Umbilical cord (tissue), 2 donors: ENCODE measurements around the gene SH3BGRL. TPM values are rescaled to one million over a fixed set of nuclear protein-coding genes. Genes with fewer than 3 reads are reported as not detected.

Source experiments
- DNase-seq: peaks from one replicate; pipeline ENCODE4 v3.0.0-alpha.2; 2015; ENCODE audit warnings: low spot score
- total RNA-seq: library from RNA; depleted of rRNA; stranded (reverse); fragments of >200 nt; gene quantifications from one replicate; pipeline ENCODE4 v1.2.3, GENCODE V29; 2014; ENCODE audit warnings: low replicate concordance; ENCODE audit not compliant: insufficient read depth

SH3BGRL gene
- total RNA-seq: 217 TPM

GRCh38 chrX:81201671-81202455 is at the start of gene SH3BGRL, which contains the start of gene HMGN5:
TSS of gene SH3BGRL (plus strand) at chrX:81202102. CDS start at chrX:81202201, 99 bp downstream.
TSS of gene HMGN5 (minus strand) at chrX:81201913. CDS start at chrX:81121549, 80,364 bp downstream.
- DNase-seq: peak; percentile 95

- DNase-seq: no peak
Measured at GRCh38 chrX:81168391-81168790, 33.5 kb upstream of the SH3BGRL start.

- peak; percentile 20 for DNase-seq
Measured at GRCh38 chrX:81174286-81174685, 27.6 kb upstream of the SH3BGRL start.

GRCh38 chrX:81195259-81195658 is 6.6 kb upstream of the SH3BGRL start:
- no peak for DNase-seq

GRCh38 chrX:81195712-81196111 is 6.2 kb upstream of the SH3BGRL start:
- no peak for DNase-seq

- DNase-seq: peak; percentile 42
Measured at GRCh38 chrX:81201071-81201470, 831 bp upstream of the SH3BGRL start.

GRCh38 chrX:81202456-81202819 is 536 bp downstream of the SH3BGRL start:
- peak; percentile 50 for DNase-seq

- DNase-seq: no peak
Measured at GRCh38 chrX:81202943-81203342, 1.0 kb downstream of the SH3BGRL start.

GRCh38 chrX:81205551-81205950 is 3.6 kb downstream of the SH3BGRL start:
- no peak for DNase-seq

GRCh38 chrX:81206476-81206875 is 4.6 kb downstream of the SH3BGRL start:
- no peak for DNase-seq

- DNase-seq: no peak
Measured at GRCh38 chrX:81208916-81209315, 7.0 kb downstream of the SH3BGRL start.

GRCh38 chrX:81215685-81216084 is 13.8 kb downstream of the SH3BGRL start:
- DNase-seq: no peak

- no peak for DNase-seq
Measured at GRCh38 chrX:81229229-81229628, 27.3 kb downstream of the SH3BGRL start.

- DNase-seq: no peak
Measured at GRCh38 chrX:81229901-81230300, 28.0 kb downstream of the SH3BGRL start.

- no peak for DNase-seq
Measured at GRCh38 chrX:81231476-81231875, 29.6 kb downstream of the SH3BGRL start.

- no peak for DNase-seq
Measured at GRCh38 chrX:81232218-81232617, 30.3 kb downstream of the SH3BGRL start.

GRCh38 chrX:81237516-81237915 is 35.6 kb downstream of the SH3BGRL start:
- DNase-seq: no peak

- no peak for DNase-seq
Measured at GRCh38 chrX:81238166-81238565, 36.3 kb downstream of the SH3BGRL start.

- DNase-seq: no peak
Measured at GRCh38 chrX:81240701-81241331, 38.9 kb downstream of the SH3BGRL start.

- no peak for DNase-seq
Measured at GRCh38 chrX:81241753-81242152, 39.9 kb downstream of the SH3BGRL start.

GRCh38 chrX:81255876-81256275 is 54.0 kb downstream of the SH3BGRL start:
- DNase-seq: no peak

- DNase-seq: no peak
Measured at GRCh38 chrX:81257817-81258216, 55.9 kb downstream of the SH3BGRL start.
